Globus pallidus (tissue), 1 donor: ENCODE measurements around the gene CRADD.
"Not testable (repeated sequence)": the region's sequence is repeated elsewhere in the genome, so short reads cannot be mapped to it uniquely, and the experiment has no call there.

ENCODE experiments used
- DNase-seq: peaks from one replicate; pipeline ENCODE4 v3.0.0-alpha.2; 2015; ENCODE audit warnings: low spot score

CRADD gene

DNA sequence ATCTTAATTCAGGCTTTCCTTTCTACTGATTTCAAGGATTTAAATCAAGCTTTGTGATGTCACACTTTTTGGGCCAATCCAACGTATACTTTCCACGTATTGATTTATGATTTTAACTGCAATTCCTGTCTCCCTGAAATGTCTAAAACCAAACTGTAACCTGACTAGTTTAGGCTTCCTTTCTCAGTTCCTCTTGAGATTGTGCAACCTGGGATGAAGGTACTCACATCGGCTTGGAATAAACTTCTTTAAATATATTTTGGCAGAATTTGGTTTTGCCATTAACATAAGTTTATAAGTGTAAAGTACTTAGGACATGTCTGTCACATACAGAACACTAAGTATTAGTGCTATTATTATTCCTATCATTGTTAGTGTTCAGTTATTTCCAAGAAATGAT is 224.6 kb downstream of the CRADD start:
- DNase-seq = no peak

DNA sequence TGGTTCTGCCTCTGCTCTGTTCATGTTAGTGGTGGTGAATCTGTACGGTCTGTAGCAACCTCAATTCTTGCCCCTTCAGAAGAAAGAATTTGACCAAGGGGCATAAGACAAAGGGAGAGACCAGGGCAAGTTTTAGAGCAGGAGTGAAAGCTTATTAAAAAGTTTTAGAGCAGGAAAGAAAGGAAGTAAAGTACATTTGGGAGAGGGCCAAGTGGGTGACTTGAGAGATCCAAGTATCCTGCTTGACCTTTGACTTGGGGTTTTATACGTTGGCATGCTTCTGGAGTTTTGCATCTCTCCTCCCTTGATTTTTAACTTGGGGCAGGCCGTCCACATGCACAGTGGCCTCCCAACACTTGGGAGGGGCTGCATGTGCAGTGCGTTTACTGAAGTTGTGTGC is 225.0 kb downstream of the CRADD start:
- no peak for DNase-seq

DNA sequence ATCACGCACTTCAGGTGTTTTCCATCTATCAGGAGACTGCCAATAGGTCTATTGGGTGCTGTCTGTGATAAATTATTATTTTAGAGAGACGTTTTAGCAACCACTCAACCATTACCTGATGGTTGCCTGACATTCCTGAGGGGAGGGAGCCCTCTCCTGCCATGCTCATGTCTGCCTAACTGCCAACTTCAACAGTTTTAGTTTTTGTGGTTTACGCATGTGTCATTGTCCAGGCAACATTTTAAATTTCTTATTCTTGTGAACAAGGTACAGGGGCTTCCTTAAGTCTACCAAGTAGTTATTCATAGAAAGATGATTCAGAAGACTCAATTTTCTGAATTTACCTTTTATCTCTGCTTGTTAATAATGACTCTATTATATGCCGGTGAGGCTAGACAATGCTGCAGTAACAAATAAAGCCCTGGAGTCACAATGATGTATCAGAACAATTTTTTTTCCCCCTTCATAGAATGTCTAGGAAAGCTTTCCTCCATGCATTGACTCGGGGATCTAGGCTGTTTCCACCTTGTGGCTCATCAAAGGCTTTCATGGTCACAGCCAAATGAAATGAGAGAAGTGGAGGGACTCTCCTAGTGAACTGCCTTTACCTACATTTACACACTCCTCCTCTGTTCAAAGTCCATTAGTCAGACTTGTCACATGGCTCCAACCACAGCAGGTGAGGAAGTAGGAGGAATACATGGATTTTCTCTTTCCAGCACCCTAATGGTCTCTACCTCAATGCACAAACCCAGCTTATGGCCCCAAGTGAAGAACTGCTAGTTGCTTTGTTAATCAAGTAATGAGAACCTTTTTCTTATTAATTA is 225.8 kb downstream of the CRADD start:
- no peak for DNase-seq

DNA sequence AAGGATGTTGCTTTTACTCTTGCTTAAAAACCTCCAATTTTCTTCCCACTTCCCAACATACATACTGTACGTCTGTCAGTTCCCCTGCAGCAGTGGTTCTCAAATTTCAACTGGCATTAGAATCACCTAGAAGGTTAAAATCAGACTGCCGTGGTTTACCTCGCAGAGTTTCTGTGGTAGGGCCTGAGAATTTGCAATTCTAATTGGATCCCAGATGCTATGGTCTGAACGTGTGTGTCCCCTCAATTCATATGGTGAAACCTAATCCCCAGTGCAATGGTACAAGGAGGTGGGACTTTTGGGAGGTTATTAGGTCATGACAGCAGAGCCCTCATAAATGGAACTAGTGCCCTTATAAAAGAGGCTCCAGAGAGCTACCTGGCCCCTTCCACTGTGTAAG is 226.9 kb downstream of the CRADD start:
- DNase-seq = no peak

DNA sequence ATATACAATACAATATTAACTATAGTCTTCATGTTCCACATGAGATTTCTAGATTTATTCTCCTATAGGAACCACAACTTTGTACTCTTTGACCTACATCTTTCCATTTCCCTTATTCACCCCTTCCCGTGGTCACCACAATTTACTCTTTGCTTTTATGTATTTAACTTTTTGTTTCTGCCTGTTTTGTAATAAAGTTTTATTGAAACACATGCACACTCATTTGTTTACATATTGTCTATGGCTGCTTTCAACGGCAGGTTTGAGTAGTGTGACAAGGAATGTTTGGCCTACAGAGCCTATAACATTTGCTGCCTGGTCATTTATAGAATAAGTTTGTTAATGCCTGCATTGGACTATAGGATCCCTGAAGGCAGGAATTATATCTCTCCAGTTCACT is 231.1 kb downstream of the CRADD start:
- no peak for DNase-seq

DNA sequence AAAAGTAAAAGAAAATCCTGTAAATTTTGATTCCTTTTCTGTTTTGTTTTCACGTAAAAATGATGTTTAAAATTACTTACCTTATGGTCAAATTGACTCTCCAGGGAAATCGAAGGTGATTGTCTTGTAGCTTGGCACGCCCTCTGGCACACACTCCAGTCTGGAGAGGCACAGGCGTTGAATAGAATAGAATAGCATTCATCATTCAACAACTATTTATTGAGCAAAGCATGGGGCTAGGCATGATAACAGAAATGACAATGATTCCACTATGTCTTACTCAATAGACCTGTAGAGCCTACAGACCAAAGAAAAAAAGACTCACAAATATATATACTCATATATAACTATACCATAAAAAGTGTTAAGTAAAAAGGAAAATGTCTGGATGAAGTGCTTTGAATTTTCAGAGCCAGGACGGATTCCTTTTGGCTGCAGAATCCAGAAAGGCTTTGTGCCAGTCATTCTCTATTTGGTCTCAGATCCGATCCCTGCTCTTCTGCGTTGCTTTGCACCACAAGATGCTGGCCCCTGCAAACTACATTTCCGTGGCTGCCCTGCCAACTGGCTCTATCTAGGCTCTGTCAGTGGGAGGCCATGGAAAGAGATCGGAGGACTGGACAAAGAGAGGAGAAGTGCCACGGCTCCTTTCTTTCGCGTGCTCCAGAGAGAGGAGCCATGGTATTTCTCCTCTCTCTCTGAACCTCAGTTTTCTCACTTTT is 231.8 kb downstream of the CRADD start:
- peak; percentile 35 for DNase-seq

DNA sequence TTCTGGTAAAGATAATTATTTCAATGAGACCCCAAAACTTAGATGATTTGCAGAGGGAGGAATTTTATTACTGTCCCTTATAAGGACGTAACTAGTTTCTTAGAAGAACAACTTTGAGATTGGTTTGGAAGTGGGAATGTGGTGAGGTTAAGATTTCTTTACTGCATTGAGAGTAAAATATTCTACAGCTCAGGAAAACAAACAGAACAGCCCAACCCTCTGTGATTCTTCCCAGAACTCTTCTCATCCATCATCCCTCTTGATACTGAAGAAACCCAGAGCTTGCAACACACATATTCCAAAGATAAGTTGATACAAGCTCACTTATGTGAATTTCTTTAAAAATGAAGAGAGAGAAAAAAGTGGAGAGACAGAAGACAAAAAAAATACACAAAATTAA is 234.2 kb downstream of the CRADD start:
- DNase-seq = no peak

DNA sequence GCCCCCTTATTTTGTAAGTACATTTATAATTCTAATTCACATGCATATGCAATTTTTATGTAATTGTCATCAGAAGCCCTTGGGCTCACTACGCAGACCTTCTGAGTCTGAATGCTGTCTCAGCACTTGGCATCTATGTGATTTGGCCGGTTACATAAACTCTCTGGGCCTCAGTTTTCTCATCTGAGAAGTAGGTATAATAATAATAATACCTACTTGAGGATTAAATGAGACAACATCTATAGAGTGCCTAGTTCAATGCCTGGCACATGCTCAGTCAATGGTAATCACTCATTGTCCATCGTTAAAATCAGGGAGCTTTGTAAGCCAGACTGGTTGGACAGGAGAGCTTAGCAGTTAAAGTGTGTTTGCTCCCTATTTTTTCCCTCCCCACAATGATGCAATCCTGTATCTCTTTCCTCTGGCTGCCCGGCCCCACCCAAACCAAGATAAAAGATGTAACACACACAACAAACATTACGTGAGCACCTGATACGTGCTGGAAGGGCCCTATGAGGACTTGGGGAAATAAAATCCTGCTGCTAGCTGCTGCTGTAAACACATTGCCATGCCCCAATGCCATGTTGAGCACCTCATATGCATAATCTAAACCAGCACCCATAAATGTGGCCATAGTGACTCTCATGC is 235.0 kb downstream of the CRADD start:
- no peak for DNase-seq

DNA sequence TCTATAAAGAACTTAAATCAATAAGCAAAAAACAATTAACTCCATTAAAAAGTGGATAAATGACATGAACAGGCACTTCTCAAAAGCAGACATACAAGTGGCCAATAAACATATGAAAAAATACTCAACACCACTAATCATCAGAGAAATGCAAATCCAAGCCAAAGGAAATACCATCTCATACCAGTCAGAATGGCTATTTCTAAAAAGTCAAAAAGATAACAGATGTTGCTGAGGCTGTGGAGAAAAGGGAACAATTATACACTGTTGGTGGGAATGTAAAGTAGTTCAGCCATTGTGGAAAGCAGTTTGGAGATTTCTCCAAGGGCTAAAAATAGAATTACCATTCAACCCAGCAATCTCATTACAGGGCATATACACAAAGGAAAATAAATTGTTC is 236.7 kb downstream of the CRADD start:
- DNase-seq = no peak

DNA sequence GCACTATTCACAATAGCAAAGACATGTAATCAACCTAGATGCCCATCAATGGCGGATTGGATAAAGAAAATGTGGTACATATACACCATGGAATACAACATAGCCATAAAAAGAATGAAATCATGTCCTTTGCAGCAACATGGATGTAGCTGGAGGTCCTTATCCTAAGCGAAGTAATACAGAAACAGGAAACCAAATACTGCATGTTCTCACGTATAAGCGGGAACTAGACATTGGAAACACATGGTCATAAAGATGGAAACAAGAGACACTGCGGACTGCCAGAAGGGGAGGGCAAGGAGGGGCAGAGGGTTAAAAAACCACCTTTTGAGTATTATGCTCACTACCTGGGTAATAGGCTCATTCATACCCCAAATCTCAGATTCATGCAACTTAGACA is 237.1 kb downstream of the CRADD start:
- no peak for DNase-seq

DNA sequence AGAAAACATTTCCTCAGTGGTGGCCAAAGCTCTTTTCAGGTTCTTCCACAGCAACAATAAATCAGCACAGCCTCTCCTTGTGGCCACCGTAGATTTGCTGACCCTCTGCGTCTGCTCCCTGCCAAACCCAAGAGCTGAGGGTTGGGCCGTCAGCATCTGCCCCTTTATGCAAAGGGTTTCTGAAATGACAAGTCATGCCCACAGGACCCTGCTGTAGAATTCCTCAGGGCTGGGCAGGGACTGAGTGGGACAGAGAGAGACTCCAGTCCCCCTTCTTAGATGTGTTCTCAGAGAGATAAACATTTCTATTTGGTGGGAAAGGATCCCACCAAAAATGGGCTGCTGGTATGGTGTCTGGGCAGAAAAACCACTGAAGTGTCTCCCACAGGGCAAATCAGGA is 238.2 kb downstream of the CRADD start:
- DNase-seq = no peak

DNA sequence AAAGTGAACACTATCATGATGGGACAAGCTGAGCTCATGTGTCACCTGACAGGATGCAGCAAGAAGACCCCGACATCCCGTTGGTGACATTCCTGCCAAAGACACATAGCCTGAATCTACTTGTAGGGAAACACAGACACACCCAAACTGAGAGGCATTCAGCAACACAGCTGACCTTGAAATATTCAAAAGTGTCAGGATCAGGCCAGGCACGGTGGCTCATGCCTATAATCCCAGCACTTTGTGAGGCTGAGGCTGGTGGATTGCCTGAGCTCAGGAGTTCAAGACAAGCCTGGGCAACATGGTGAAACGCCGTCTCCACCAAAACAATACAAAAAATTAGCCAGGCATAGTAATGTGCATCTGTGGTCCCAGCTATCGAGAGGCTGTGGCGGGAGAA is 239.2 kb downstream of the CRADD start:
- no peak for DNase-seq

DNA sequence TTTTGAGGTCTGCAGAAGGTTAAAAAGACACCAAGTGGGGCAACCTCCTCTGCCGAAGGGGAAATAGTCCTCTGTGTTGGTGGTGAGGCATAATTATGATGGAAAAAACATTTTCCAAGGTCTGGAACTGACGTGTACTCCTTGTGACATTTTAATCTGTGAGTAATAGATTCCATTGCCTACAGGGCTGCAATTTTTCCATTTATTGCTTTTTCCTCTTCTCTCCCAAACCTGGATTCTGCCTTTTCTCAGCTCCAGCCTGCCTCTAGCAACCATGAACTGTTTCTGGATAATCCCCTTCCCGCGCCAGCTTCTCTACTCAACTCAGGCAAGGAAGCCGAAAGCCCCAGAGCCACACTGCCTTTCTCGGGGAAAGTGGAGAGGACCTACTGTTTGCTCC is 241.1 kb downstream of the CRADD start:
- no peak for DNase-seq

DNA sequence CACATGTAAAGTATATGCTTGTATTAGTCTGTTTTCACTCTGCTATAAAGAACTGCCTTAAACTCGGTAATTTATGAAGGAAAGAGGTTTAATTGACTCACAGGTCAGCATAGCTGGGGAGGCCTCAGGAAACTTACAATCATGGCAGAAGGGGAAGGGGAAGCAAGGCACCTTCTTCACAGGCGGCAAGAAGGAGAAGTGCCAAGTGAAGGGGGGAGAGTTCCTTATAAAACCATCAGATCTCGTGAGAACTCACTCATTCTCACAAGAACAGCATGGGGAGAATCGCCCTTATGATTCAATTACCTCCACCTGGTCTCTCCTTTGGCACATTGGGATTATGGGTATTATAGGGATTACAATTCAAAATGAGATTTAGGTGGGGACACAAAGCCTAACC is 241.7 kb downstream of the CRADD start:
- DNase-seq = no peak

DNA sequence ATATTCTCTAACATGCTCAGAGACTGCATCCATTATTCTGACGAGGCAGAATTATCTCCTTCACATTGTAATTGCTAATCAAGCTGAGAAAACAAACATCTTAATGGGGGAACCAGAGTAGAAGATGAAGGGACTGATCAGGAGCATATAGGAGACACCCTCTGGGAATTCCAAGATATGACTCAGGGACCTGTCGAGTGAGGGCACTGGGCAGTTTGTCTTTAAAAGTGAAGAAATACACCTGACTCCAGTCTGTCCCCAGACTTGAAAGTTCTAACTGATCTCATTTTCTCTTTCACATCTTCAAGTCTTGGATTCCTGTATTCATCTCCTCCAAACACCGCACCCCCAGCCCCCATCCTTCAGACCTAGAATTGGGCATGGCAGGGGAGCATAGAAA is 244.3 kb downstream of the CRADD start:
- no peak for DNase-seq

DNA sequence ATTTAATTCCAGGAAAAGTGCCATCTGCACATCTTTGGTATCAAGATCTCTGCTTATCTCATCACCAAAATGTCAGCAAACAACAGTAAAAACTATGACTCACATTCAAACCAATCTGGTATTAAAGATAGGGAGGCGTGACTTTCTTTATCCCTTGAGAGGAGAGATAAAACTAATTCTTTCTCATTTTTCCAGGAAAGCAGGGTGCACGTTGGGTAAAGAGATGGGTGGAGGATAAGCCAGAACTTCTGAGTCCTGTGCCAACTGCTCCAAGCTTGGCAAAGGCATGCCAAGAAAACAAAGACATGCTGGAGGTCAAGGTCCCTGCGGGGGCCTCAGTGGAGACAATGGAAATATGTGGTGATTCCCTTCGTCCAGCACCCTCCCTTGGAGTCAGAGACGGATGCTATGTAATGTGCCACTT is 245.4 kb downstream of the CRADD start:
- no peak for DNase-seq

DNA sequence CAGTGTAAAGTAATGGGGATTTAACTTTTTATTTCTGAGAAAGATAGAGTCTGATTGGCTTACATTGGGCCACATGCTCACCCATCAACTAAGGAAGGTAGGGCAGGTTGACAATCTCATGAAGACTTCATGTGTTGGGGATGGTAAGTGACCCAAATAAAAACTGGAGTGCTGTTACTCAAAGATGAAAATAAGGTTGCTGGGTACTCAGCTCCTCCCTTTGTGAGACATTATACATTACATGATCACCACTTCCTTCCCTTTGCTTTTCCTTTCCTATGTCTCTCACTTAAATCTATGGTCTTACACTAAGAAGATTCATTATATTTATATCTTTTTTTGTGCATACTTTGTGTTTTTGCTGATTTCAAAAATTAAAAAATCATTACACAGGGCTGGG is 247.2 kb downstream of the CRADD start:
- no peak for DNase-seq

DNA sequence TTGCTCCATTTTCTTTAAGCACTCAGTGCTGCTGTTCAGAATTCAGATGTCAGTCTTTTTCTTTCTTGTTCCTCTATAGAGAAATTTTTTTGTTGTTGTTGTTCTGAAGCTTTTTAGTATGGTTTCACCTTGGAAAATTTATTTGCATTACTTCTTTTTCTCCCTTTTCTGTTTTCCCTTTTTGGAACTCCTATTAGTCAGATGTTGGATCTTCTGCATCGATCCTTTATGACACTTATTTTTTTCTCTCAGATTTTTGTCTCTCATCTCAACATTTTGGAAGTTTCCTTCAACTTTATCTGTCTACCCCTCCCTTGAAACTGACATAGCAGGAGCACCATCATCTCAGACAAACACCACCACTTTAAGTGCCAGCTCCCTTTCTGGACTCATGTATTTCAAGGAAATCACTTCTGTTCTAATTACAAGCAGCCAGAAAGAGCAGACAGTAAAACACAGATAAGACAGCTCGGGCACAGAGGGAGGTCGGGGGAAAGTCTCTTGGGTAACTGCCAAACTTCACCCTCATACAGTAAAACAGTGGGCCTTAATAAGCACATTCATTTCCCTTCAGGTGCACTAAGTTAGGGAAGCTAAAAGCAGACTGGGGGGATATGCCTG is 248.5 kb downstream of the CRADD start:
- no peak for DNase-seq

DNA sequence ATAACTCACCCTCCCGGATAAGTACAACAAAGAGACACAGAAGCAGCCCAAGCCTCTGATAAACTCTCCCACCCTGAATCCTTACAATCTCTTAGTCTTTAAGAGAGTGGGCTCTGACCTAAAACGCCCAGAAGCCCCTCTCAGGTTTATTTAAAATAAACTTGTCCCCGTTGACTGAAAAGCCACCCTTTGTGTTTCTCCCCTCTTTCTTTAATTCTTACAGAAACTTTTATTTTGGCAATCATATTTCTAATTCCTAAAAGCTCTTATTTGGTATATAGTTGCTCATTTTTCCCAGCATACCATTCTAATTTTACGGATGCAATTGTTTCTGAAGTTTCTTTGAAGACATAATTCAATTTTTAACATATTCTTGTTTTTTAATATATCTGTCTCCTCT is 249.1 kb downstream of the CRADD start:
- DNase-seq = no peak

DNA sequence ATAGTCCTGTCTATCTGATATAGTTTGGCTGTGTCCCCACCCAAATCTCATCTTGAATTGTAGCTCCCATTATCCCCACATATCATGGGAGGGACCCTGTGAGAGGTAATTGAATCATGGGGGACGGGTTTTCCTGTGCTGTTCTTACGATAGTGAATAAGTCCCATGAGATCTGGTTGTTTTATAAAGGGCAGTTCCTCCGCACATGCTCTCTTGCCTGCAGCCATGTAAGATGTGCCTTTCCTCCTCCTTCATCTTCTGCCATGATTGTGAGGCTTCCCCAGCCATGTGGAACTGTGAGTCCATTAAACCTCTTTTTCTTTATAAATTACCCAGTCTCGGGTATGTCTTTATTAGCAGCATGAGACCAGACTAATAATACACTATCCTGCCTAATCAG is 251.9 kb downstream of the CRADD start:
- DNase-seq = not testable (repeated sequence)

DNA sequence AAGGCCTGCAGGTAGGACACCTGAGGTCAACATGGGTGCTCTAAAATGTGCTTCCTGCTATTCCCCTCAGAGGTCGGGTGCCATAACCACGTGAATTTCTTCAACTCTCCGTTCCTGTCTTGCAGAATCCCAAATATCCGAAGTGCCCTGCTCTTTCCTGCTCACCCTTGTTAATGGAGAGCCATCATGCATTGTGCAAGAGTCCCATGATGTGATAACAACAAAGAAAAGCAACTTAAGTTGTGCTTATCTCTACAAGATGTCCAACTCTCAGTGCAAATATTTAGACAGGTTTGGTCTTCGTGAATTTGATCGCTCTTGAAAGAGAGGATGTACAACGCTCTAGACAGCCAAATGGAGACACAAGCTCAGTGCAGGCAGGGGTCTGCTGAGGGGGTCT is 260.6 kb downstream of the CRADD start:
- DNase-seq = no peak

DNA sequence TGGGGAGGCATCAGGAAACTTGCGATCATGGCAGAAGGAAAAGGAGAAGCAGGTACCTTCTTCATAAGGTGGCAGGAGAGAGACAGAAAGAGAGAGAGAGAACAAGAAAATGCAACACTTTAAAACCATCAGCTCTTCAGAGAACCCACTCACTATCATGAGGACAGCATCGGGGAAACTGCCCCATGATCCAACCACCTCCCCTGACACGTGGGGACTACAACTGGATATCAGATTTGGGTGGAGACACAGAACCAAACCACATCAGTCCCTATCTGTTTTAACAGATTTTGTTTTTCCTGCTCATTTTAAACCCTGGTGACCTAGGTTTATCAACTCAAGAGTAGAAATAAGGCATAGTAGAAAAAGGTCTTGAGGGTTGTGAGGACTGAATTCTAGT is 261.1 kb downstream of the CRADD start:
- no peak for DNase-seq

DNA sequence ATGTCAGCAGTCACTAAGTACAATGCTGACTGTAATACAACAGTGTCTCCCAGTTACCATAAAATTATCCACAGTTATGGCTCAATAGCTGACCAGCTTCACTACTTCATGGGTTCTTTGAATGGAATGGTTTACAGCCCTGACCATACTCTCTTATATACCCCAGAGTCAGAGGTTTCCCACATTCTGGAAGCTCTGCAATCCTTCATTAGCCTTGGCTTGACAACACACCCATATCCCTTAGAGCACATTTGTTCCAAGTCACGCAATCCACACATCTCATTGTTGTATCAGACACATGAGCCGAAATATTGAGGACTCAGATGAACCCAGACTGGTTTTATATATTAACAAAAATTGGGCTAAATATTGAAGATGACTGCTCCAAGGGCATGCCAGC is 261.8 kb downstream of the CRADD start:
- no peak for DNase-seq
